ENCODE measurements around the gene HEPACAM. TPM values are rescaled to one million over a fixed set of nuclear protein-coding genes. Genes with fewer than 3 reads are reported as not detected.

The HEPACAM gene
- total and polyA plus RNA-seq, 3 donors from 2014 or later = 0.24 to 0.75 (median 0.25) TPM

DNA sequence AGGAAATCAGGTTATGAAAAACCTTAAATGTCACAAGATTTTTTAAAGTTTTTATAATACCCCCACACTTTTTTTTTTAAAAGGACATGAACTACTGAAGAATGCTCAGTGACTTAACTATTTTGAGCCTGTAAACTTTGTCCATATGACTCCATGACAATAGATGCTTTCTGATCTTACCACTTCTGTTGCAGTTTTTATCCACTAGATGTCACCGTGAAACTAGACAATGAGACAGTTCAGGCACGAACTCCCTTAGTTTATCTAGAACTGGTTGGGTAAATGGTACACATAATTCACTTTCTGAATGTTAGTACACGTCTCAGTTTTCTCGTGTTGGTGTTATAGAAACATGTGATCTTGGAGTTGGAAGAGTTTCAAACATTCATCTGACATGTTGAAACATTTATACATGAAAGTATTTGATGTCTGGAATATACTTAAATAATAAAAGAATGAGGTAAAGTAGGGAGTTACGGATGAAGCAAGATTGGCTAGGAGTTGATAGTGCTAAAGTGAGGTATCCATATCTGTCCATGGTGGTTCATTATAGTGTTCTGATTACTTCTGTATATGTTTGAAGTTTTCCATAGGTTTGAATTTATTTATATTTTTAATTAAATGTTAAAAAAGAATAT lies 26.2 kb upstream of the HEPACAM start:
- intact Hi-C loops (cut with DNase I; ENCODE audit: low total_unique reads) = no loop called here
- no peaks in the 10 kb centered on the region for H3K4me1 ChIP-seq
- no peak overlapping the region for H3K4me3 ChIP-seq
- no peak for TF ChIP-seq POLR2A (IDR thresholded peaks at IDR 0.05)
- peak; percentile 34 to 64 (median 49) for TF ChIP-seq CTCF (IDR thresholded peaks at IDR 0.05)
- no peaks in the 10 kb centered on the region for H3K9me3 ChIP-seq
- no peaks in the 10 kb centered on the region for H3K27me3 ChIP-seq
- no peak for DNase-seq
- H3K27ac ChIP-seq = no peak overlapping the region
- no peaks in the 10 kb centered on the region for H3K36me3 ChIP-seq (ENCODE audit: low read depth, missing control alignments)
- WGBS, 2 donors = 35 to 37% methylated on average over 5 of the region's 5 CpGs

GRCh38 chr11:124955035-124955434 lies 19.2 kb upstream of the HEPACAM start:
- DNase-seq = no peak
- peak overlapping the region in 1 of 2 donors; percentile 79 for H3K4me3 ChIP-seq
- H3K27me3 ChIP-seq = no peaks in the 10 kb centered on the region
- H3K36me3 ChIP-seq (ENCODE audit: low read depth, missing control alignments) = no peaks in the 10 kb centered on the region
- TF ChIP-seq POLR2A (IDR thresholded peaks at IDR 0.05) = no peak
- no peak for TF ChIP-seq CTCF (IDR thresholded peaks at IDR 0.05)
- intact Hi-C loops (cut with DNase I; ENCODE audit: low total_unique reads) = no loop called here
- peaks cover 3% of the 10 kb centered on the region for H3K4me1 ChIP-seq
- H3K9me3 ChIP-seq = no peaks in the 10 kb centered on the region
- H3K27ac ChIP-seq = no peak overlapping the region

GRCh38 chr11:124954590-124954955 lies 18.7 kb upstream of the HEPACAM start:
- H3K9me3 ChIP-seq = no peaks in the 10 kb centered on the region
- TF ChIP-seq CTCF (IDR thresholded peaks at IDR 0.05) (no peak), POLR2A (IDR thresholded peaks at IDR 0.05) (no peak)
- H3K27me3 ChIP-seq = no peaks in the 10 kb centered on the region
- no peaks in the 10 kb centered on the region for H3K36me3 ChIP-seq (ENCODE audit: low read depth, missing control alignments)
- peaks cover 3% of the 10 kb centered on the region for H3K4me1 ChIP-seq
- intact Hi-C loops (cut with DNase I; ENCODE audit: low total_unique reads) = no loop called here
- H3K4me3 ChIP-seq = peak overlapping the region; percentile 62 to 79
- DNase-seq = no peak
- 21 to 28% methylated on average over 6 of the region's 6 CpGs for WGBS, 2 donors
- peak overlapping the region; percentile 63 to 76 for H3K27ac ChIP-seq

- Histone ChIP-seq H3K27me3 (no peaks in the 10 kb centered on the region), H3K27ac (peak within 1 kb of the TSS; percentile 63 to 76), H3K4me3 (peak within 1 kb of the TSS; percentile 62 to 79), H3K9me3 (no peaks in the 10 kb centered on the region), H3K36me3 (ENCODE audit: low read depth, missing control alignments) (no peaks in the 10 kb centered on the region), H3K4me1 (peaks cover 3% of the 10 kb centered on the region)
- 0% methylated on average over 35 to 52 of the region's 54 CpGs for WGBS, 2 donors
- TF ChIP-seq POLR2A (IDR thresholded peaks at IDR 0.05) (peak; percentile 90), CTCF (IDR thresholded peaks at IDR 0.05) (no peak)
- intact Hi-C loops (cut with DNase I; ENCODE audit: low total_unique reads) = no loop called here
- DNase-seq = peak; percentile 99
These were observed 18.1 kb upstream of the HEPACAM start, which contains the start of gene CCDC15 for GRCh38 chr11:124953753-124954589. CCDC15 (plus strand) TSS chr11:124954202; CDS start chr11:124954733, 531 bp downstream.
